Osteocyte (in vitro differentiated cells): ENCODE data around the gene GALNT17. TPM values are rescaled to one million over a fixed set of nuclear protein-coding genes. Genes with fewer than 3 reads are reported as not detected.

Experiments
- DNase-seq: peaks from one replicate; pipeline ENCODE4 v3.0.0; 2021; ENCODE audit warnings: mixed read lengths; ENCODE audit not compliant: unreplicated experiment; ENCODE audit errors: extremely low spot score
- H3K27ac Mint-ChIP-seq: one replicate; pipeline ENCODE4 v1.8.0; 2021; ENCODE audit warnings: mild to moderate bottlenecking, mixed read lengths; ENCODE audit not compliant: unreplicated experiment
- H3K27me3 Mint-ChIP-seq: one replicate; pipeline ENCODE4 v1.8.0; 2021; ENCODE audit warnings: mixed read lengths; ENCODE audit not compliant: unreplicated experiment
- H3K36me3 Mint-ChIP-seq: one replicate; pipeline ENCODE4 v1.8.0; 2021; ENCODE audit warnings: mixed read lengths; ENCODE audit not compliant: unreplicated experiment
- H3K4me1 Mint-ChIP-seq: one replicate; pipeline ENCODE4 v1.8.0; 2021; ENCODE audit warnings: mixed read lengths; ENCODE audit not compliant: unreplicated experiment
- H3K4me3 Mint-ChIP-seq: one replicate; pipeline ENCODE4 v1.8.0; 2021; ENCODE audit warnings: mild to moderate bottlenecking, moderate library complexity, mixed read lengths; ENCODE audit not compliant: unreplicated experiment
- H3K9me3 Mint-ChIP-seq: one replicate; pipeline ENCODE4 v1.8.0; 2021; ENCODE audit warnings: mixed read lengths; ENCODE audit not compliant: unreplicated experiment
- total RNA-seq: library from RNA; stranded (reverse); gene quantifications from 2 replicates; pipeline ENCODE4 v1.2.1, GENCODE V29; 2021
- TF ChIP-seq, protein P1 (sequence below): fragments of 200-600 bp; sonication (generic); IDR thresholded peaks from 2 replicates; pipeline ENCODE4 v1.5.0; 2021; ENCODE audit warnings: antibody characterized with exemption, mild to moderate bottlenecking, moderate library complexity

Gene GALNT17
- total RNA-seq, 1 donor from 2014 or later, result 1.4 TPM

GRCh38 chr7:71521506-71521905 is 389.6 kb downstream of the GALNT17 start:
- TF ChIP-seq, protein P1, sequence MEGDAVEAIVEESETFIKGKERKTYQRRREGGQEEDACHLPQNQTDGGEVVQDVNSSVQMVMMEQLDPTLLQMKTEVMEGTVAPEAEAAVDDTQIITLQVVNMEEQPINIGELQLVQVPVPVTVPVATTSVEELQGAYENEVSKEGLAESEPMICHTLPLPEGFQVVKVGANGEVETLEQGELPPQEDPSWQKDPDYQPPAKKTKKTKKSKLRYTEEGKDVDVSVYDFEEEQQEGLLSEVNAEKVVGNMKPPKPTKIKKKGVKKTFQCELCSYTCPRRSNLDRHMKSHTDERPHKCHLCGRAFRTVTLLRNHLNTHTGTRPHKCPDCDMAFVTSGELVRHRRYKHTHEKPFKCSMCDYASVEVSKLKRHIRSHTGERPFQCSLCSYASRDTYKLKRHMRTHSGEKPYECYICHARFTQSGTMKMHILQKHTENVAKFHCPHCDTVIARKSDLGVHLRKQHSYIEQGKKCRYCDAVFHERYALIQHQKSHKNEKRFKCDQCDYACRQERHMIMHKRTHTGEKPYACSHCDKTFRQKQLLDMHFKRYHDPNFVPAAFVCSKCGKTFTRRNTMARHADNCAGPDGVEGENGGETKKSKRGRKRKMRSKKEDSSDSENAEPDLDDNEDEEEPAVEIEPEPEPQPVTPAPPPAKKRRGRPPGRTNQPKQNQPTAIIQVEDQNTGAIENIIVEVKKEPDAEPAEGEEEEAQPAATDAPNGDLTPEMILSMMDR, result no peak
- Mint-ChIP-seq H3K4me3 (no peak overlapping the region), H3K4me1 (no peaks in the 10 kb centered on the region), H3K27ac (no peak overlapping the region), H3K9me3 (peaks cover 19% of the 10 kb centered on the region), H3K36me3 (no peaks in the 10 kb centered on the region), H3K27me3 (no peaks in the 10 kb centered on the region)
- no peak for DNase-seq

DNA sequence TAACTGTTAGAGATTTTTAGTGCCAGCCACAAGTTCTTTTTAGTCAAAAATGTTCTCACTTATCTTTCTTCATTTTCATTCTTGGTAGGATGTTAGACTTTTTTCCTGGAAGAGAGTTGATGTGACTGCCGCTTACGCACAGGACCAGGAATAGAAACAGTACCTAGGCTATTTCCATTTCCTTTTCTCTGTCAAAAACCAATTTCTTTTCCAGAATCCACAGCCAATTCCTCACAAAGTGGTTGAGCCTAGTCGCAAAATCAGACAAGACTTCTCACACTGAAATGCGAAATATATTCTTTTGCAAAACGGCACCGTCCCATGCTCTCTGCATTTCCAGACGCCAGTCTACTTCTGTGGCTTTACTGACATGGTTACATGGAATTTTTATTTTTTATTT is 394.2 kb downstream of the GALNT17 start:
- Mint-ChIP-seq H3K27ac (no peak overlapping the region), H3K4me3 (no peak overlapping the region), H3K4me1 (no peaks in the 10 kb centered on the region), H3K27me3 (no peaks in the 10 kb centered on the region), H3K9me3 (peaks cover 3% of the 10 kb centered on the region), H3K36me3 (no peaks in the 10 kb centered on the region)
- TF ChIP-seq, protein P1, result no peak
- DNase-seq, result no peak

GRCh38 chr7:71527213-71527612 is 395.3 kb downstream of the GALNT17 start:
- no peaks in the 10 kb centered on the region for H3K4me1 Mint-ChIP-seq
- no peaks in the 10 kb centered on the region for H3K36me3 Mint-ChIP-seq
- no peaks in the 10 kb centered on the region for H3K27me3 Mint-ChIP-seq
- peaks cover 2% of the 10 kb centered on the region for H3K9me3 Mint-ChIP-seq
- H3K4me3 Mint-ChIP-seq, result no peak overlapping the region
- H3K27ac Mint-ChIP-seq, result no peak overlapping the region
- TF ChIP-seq, protein P1, result no peak
- DNase-seq, result no peak

DNA sequence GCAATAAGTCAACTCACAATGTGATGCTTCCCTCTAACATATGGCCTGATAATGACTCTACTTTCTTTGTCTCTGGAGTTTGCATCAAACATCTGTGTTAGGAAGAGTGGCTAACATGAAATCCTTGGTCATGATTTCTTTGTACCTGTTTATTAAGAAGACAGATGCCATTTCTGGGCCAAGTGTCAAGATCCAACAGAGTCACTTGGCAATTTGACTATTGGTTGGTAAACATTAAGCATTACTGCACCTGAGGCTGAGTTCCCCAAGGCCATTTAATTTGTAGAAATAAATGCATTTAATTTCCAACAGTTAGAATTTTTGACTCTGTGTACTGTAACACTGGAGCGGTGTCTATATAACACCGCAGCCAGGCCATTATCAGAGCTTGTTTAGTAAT is 403.7 kb downstream of the GALNT17 start:
- Mint-ChIP-seq H3K27ac (no peak overlapping the region), H3K4me3 (no peak overlapping the region), H3K4me1 (no peaks in the 10 kb centered on the region), H3K9me3 (no peaks in the 10 kb centered on the region), H3K36me3 (no peaks in the 10 kb centered on the region), H3K27me3 (peaks cover 2% of the 10 kb centered on the region)
- TF ChIP-seq, protein P1, result no peak
- DNase-seq, result no peak

- no peaks in the 10 kb centered on the region for H3K36me3 Mint-ChIP-seq
- peaks cover 3% of the 10 kb centered on the region for H3K4me1 Mint-ChIP-seq
- peaks cover 2% of the 10 kb centered on the region for H3K27me3 Mint-ChIP-seq
- TF ChIP-seq, protein P1, result no peak
- DNase-seq, result no peak
- H3K27ac Mint-ChIP-seq, result no peak overlapping the region
- no peak overlapping the region for H3K4me3 Mint-ChIP-seq
- H3K9me3 Mint-ChIP-seq, result no peaks in the 10 kb centered on the region
Observed at GRCh38 chr7:71538210-71538609, 406.3 kb downstream of the GALNT17 start.
